Purkinje cell (primary cell): ENCODE results near the gene SLC5A6. TPM values are rescaled to one million over a fixed set of nuclear protein-coding genes. Genes with fewer than 3 reads are reported as not detected.

Experiments used
- polyA plus RNA-seq: library from polyadenylated mRNA; unstranded; fragments of >200 nt; fragmentation: Nextera tagmentation; gene quantifications from 2 replicates; pipeline ENCODE4 v1.2.1, GENCODE V29; 2014

The SLC5A6 gene
- 7.2 and 9.7 TPM in 2 replicates for polyA plus RNA-seq

DNA sequence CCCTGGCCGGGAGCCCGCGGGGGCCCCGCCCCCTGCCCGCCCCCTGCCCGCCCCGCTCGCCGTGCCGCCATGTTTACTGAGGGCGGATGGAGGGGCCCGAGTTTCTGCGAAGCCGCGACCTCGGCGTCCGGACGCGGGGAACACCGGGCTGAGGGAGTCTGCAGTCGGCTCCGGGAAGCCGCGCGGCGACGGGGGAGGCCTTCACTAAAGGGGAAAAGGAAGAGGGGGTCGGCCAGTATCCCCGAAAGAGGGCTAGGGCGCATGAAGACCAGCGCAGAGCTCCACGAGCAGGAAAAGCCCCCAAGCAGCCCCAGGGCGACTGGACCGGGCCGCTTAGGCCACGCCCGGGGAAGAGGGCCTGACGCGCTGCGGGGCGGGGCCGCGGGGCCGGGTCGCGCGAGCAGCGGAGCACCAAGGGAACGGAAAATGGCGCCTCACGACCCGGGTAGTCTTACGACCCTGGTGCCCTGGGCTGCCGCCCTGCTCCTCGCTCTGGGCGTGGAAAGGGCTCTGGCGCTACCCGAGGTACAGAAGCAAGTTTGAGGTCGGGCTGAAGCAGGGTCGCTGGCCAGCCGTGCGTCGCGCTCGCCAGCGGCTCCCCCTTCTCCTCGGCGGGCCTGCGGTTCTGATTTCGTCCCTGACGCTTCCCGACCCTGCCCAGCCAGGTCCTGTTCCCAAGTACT, at the start of gene SLC5A6, which contains the start of gene ATRAID:
Gene SLC5A6, minus strand, starts transcription at position 326 of the 683 bp plus-strand sequence. CDS start 4,618 bp downstream, outside the sequence.
Gene ATRAID, plus strand, starts transcription at position 99 of the 683 bp plus-strand sequence. Its CDS starts 328 bp downstream, at position 427.

DNA sequence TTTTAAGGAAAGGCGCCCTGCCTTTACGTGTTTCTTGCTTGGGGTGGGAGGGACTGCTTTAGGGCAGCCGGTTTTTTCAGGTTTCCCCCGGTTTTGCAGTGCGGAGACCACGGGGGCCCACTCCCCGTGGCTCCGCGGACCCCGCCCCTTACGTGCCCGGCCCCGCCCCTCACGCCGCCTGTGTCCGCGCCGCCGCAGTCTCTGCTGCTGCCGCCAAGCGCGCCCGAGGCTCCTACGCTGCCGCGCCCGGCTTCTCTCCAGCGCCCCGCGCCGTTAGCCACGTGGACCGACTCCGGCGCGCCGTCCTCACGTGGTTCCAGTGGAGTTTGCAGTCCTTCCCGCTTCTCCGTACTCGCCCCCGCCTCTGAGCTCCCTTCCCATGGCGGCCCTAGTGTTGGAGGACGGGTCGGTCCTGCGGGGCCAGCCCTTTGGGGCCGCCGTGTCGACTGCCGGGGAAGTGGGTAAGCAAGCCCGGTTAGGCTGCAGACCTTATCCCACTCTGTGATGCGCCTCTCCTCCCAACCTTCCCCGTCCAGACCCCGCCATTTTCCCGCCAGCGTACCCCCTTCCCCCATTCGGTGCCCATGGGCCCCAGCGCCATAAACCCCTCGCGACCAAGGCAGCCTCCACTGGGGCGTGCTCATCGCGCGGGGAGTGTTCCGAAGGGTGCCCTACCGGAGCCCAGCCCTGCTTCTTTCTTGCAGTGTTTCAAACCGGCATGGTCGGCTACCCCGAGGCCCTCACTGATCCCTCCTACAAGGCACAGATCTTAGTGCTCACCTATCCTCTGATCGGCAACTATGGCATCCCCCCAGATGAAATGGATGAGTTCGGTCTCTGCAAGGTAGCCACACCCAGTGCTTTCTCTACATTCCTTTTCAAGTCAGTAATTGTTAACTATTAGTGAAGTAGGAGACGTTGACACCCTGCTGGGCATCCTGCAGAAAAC, 5.4 kb upstream of the SLC5A6 start, which contains the start of gene CAD:
Gene CAD, plus strand, starts transcription at position 197 of the 949 bp plus-strand sequence. Its CDS starts 183 bp downstream, at position 380.

Other genes starting within 250 kb of the SLC5A6 start
- gene MAPRE3, start 241.6 kb downstream of the SLC5A6 start, polyA plus RNA-seq: 17.4 and 20.0 TPM in 2 replicates
- gene TMEM214, start 179.3 kb downstream of the SLC5A6 start, polyA plus RNA-seq: 11.2 and 12.8 TPM in 2 replicates
- gene AGBL5, start 160.6 kb downstream of the SLC5A6 start, polyA plus RNA-seq: 2.1 and 2.3 TPM in 2 replicates
- 651 and 832 TPM in 2 replicates for gene OST4, start 140.6 kb downstream of the SLC5A6 start, polyA plus RNA-seq
- not detected in 2 replicates for gene EMILIN1, start 133.7 kb downstream of the SLC5A6 start, polyA plus RNA-seq
- gene KHK, start 125.5 kb downstream of the SLC5A6 start, polyA plus RNA-seq: 0.28 and 1.3 TPM in 2 replicates
- gene CGREF1, start 93.1 kb downstream of the SLC5A6 start, polyA plus RNA-seq: 28.9 and 37.0 TPM in 2 replicates
- gene ABHD1, start 88.5 kb downstream of the SLC5A6 start, polyA plus RNA-seq: not detected in 2 replicates
- gene PREB, start 77.6 kb downstream of the SLC5A6 start, polyA plus RNA-seq: 13.8 and 25.2 TPM in 2 replicates
- gene PRR30, start 72.9 kb downstream of the SLC5A6 start, polyA plus RNA-seq: not detected in 2 replicates
- not detected in 2 replicates for gene TCF23, start 63.3 kb downstream of the SLC5A6 start, polyA plus RNA-seq
- gene ATRAID, start 227 bp downstream of the SLC5A6 start, polyA plus RNA-seq: 123 and 146 TPM in 2 replicates
- 4.1 and 4.9 TPM in 2 replicates for gene CAD, start 5.1 kb upstream of the SLC5A6 start, polyA plus RNA-seq
- 6.0 TPM in 1 of 2 replicates, not detected in the other for gene SLC30A3, start 50.8 kb upstream of the SLC5A6 start, polyA plus RNA-seq
- gene DNAJC5G, start 63.2 kb upstream of the SLC5A6 start, polyA plus RNA-seq: not detected in 2 replicates
- not detected in 2 replicates for gene TRIM54, start 70.2 kb upstream of the SLC5A6 start, polyA plus RNA-seq
- gene UCN, start 96.2 kb upstream of the SLC5A6 start, polyA plus RNA-seq: 0.43 TPM in 1 of 2 replicates, not detected in the other
- gene MPV17, start 110.8 kb upstream of the SLC5A6 start, polyA plus RNA-seq: 142 and 167 TPM in 2 replicates
- 20.5 and 37.4 TPM in 2 replicates for gene GTF3C2, start 144.5 kb upstream of the SLC5A6 start, polyA plus RNA-seq
- gene EIF2B4, start 158.1 kb upstream of the SLC5A6 start, polyA plus RNA-seq: 18.7 and 31.8 TPM in 2 replicates
- 31.2 and 34.0 TPM in 2 replicates for gene SNX17, start 158.3 kb upstream of the SLC5A6 start, polyA plus RNA-seq
- 0.47 and 3.0 TPM in 2 replicates for gene ZNF513, start 168.5 kb upstream of the SLC5A6 start, polyA plus RNA-seq
- 16.7 and 18.0 TPM in 2 replicates for gene PPM1G, start 197.3 kb upstream of the SLC5A6 start, polyA plus RNA-seq
- 22.5 and 31.9 TPM in 2 replicates for gene NRBP1, start 216.4 kb upstream of the SLC5A6 start, polyA plus RNA-seq
- gene KRTCAP3, start 230.1 kb upstream of the SLC5A6 start, polyA plus RNA-seq: 2.8 and 12.7 TPM in 2 replicates